Colon (tissue), 2 donors: ENCODE results near the gene RAMP3.
"Not testable (repeated sequence)": the region's sequence is repeated elsewhere in the genome, so short reads cannot be mapped to it uniquely, and the experiment has no call there.

Experiments used
- FAIRE-seq: peaks from 2 replicates; lab custom pipeline; 2012; peaks lifted over from hg19 to GRCh38; lab: Jason Lieb, UNC
- donor health status: control.
- donor health status: control.

Gene RAMP3

GRCh38 chr7:45196374-45196773, 38.8 kb downstream of the RAMP3 start:
- FAIRE-seq, result no peak

- FAIRE-seq, result no peak
These were observed 39.9 kb downstream of the RAMP3 start for GRCh38 chr7:45197461-45197860.

GRCh38 chr7:45198986-45199385, 41.4 kb downstream of the RAMP3 start:
- no peak for FAIRE-seq

- no peak for FAIRE-seq
These were observed 41.9 kb downstream of the RAMP3 start for GRCh38 chr7:45199506-45199905.

DNA sequence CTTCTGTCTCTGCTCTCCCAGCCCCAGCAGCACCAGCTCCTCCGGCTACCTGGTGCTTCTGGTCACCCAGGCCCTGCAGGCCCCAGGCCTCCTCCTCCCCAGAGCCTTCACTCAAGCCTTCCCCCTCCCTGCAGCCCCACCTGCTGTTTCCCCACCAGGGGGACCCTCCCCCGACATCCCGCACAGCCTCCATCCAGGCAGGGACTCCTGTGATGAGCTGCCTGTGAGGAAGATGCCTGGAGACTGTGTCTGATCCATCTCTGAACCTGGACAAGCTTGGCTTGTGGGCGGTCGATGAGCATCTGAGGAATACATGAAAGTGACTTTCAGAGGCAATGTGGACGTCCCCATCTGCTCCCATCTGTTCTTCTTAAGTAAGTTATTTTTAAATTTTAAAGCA, 45.0 kb downstream of the RAMP3 start:
- no peak for FAIRE-seq

GRCh38 chr7:45203036-45203435, 45.4 kb downstream of the RAMP3 start:
- no peak for FAIRE-seq

DNA sequence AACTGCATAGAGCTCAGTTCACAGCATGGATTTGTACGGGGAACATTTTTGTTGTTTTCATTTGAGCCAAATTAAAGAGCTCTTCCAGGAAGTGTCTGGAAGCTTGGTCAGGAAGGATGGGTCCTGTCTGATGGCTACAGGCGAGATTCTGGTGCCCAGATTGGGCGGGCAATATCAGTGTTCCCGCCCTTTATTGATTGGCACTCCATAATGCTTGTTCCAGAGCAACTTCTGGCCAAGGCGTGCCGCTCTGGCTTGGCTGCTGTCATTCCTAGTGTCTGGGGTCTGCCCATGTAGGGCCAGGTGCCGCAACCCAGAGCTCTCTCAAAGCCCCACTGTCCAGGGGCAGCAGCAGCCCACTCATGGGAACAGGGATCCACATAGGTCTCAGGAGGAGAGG, 45.9 kb downstream of the RAMP3 start:
- no peak for FAIRE-seq

GRCh38 chr7:45203936-45204445, 46.4 kb downstream of the RAMP3 start:
- no peak for FAIRE-seq

DNA sequence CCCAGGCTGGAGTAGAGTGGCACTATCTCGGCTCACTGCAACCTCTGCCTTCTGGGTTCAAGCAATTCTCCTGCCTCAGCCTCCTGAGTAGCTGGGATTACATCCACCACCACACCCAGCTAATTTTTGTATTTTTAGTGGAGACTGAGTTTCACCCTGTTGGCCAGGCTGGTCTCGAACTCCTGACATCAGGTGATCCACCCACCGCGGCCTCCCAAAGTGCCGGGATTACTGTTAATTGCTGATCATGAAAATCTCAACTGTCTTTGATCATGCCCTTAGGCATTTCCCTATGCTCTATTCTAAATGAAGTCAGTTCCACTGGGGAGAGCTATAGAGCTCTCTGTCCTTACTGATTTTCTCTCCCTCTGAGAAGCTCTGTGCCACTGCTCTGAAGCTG, 48.7 kb downstream of the RAMP3 start:
- FAIRE-seq, result not testable (repeated sequence)

GRCh38 chr7:45209909-45210308, 52.3 kb downstream of the RAMP3 start:
- FAIRE-seq, result not testable (repeated sequence)

DNA sequence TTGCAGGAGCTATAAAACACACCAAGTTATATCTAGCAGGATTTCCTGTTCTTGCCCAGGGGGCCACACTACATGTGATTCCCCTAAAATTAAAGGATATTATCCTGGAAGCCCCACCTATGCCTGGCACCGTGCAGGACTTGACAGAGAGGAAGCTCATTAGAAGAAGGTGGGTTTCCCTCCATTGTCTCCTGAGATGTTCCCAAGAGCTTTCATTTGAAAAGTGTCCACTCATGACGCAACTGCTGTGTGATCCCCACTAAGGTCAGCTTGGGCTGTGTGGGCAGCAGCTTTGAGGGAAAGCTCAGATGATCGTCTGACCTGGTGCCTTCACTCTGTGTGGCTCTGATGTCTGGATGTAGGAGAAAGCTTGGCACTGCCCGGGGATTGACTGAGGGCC, 53.5 kb downstream of the RAMP3 start:
- no peak for FAIRE-seq

GRCh38 chr7:45211958-45212357, 54.4 kb downstream of the RAMP3 start:
- FAIRE-seq, result no peak

- no peak for FAIRE-seq
These were observed 55.0 kb downstream of the RAMP3 start for GRCh38 chr7:45212606-45213005.

DNA sequence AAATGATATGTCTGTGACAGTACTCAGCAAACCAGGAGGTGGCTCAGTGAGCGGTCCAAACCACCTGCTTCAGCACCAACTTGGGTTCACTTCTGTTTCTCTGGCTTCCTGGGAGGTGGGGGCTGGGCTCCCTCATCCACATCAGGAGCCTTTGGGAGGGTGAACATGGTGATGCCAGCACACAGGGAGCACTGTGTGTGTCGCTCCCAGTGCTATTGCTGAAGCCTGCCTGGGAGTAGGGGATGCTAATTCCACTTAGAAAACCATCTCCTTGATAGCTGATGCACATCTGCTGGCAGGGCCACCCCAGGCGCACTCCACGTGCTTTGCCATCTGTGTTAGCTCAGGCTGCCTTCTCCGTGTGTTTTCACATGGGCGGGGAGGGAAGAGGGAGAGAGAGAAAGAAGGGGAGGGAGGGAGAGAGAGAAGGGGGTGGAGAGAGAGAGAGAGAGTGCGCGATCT, 58.0 kb downstream of the RAMP3 start:
- FAIRE-seq, result no peak

GRCh38 chr7:45216181-45216580, 58.6 kb downstream of the RAMP3 start:
- no peak for FAIRE-seq

GRCh38 chr7:45216622-45217165, 59.1 kb downstream of the RAMP3 start:
- no peak for FAIRE-seq

DNA sequence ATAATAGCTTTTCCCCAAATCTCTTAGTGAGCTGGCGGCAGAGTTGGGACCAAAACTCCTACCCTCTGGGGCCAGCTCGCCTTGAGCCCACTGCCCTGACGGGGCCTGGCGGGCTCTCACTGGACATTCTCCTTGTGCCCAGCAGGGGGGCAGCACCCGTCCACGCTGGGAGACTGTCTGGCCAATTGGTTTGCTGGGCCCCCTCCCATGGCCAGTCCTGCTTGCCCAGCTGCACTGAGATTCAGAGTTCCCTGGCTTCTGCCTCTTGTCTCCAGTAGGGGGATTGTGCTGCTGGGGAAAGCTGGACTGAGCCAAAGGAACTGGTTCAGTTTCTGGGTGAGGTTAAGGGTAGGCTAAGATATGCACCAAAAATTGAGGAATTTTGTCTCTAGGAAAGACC, 59.8 kb downstream of the RAMP3 start:
- FAIRE-seq, result no peak

DNA sequence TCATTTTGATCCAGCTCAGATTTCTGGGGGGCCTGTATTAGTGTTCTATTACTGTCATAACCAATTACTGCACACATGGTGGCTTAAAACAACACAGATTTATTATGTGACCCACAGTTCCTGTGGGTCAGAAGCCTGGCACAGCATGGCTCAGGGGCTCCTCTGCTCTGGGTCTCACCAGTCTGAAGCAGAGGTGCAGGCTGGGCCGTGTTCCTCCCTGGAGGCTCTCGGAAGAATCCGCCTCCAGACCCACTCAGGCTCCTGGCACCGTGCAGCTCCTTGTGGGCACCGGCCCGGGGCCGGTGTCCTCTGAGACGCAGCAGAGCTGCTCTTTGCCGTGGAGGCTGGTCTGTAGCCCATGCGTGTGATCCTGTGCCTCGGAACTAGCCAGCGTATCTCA, 61.5 kb downstream of the RAMP3 start:
- FAIRE-seq, result no peak

- no peak for FAIRE-seq
These were observed 62.3 kb downstream of the RAMP3 start for GRCh38 chr7:45219801-45220435.

GRCh38 chr7:45220846-45221618, 63.4 kb downstream of the RAMP3 start:
- FAIRE-seq, result no peak

DNA sequence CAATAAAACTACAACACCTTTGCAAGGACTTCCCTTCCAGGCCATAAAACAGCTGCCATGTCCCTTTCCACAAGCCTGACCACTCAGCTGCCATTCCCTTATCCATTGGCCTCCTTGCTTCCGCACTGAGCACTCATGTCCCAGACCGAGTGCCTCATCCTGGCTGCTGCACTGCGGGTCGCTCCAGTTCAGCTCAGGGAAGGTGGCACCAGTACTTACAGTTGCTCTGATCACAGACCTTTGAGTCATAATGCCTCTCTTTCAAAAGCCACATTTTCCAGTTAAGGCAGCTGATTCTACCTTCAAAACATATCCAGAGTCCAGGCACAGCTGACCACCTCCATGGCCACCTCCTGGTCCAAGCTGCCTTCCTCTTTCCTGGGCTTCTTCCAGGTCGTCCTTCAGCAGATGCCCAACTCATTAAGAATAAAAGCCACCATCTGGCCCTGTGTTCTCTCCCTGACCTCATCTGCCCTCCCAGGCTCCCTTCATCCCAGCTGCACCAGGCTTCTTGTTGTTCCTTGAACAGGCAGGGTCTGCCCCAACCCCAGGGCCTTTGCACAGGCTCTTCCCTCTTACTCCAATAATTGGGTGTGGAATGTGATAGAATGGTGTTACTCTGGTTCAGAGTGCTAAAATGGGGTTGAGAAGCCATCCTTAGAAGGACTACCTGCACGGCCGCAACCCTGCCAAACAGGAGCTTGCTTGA, 64.5 kb downstream of the RAMP3 start:
- no peak for FAIRE-seq

DNA sequence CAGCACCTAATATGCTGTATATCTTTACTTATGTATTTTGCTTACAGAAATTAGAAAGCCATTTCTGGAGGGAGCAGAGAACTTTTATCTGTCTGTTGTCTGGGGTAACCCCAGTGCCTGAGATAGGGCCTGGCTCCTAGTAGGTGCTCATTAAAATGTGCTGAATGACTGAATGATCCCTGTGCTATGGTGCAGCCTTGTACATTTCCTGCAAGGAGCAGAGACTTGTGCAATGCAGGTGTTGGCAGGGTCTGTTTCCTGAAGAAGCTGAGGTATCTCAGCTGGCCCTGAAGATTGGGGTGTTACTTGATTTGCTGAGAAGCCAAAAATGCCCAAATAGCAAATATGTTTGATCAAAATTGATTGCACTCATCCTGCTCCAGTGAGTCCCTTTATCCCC, 65.5 kb downstream of the RAMP3 start:
- FAIRE-seq, result no peak
